ENCODE results near the gene HYOU1.
"Not testable (repeated sequence)": the region's sequence is repeated elsewhere in the genome, so short reads cannot be mapped to it uniquely, and the experiment has no call there.

The HYOU1 gene

GRCh38 chr11:119042927-119043326 lies 14.1 kb downstream of the HYOU1 start:
- DNase-seq, result no peak

DNA sequence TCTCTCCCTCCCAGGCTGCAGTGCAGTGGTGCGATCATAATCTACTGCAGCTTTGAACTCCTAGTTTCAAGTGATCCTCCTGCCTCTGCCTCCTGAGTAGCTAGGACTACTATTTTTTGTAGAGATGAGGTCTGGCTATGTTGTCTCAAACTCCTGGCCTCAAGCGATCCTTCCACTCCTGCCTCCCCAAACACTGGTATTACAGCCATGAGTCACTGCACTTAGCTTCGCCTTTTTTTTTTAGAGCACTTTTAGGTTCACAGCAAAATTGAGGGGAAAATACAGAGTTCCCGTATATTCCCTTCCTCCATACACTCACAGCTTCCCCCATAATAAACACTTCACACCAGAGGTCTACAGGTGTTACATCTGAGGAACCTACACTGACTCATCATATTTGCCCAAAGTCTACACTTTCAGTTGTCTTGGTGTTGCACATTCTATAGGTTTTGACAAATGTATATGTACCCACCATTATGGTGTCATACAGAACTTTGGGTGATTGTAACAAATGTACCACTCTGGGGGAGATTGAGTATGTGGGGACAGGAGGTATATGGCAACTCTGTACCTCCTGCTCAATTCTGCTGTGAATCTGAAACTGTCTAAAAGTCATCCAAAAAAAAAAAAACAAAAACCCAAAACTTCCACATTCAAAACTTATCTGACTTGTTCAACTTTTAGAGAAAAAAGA lies 15.0 kb downstream of the HYOU1 start:
- no peak for DNase-seq

DNA sequence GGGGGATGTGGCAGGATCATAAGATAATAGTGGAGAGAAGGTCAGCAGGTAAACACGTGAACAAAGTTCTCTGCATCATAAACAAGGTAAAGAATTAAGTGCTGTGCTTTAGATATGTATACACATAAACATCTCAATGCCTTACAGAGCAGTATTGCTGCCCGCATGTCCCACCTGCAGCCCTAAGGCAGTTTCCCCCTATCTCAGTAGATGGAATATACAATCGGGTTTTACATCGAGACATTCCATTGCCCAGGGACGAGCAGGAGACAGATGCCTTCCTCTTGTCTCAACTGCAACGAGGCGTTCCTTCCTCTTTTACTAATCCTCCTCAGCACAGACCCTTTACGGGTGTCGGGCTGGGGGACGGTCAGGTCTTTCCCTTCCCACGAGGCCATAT lies 17.5 kb downstream of the HYOU1 start:
- DNase-seq, result not testable (repeated sequence)

GRCh38 chr11:119038884-119039283 lies 18.1 kb downstream of the HYOU1 start:
- no peak for DNase-seq

DNA sequence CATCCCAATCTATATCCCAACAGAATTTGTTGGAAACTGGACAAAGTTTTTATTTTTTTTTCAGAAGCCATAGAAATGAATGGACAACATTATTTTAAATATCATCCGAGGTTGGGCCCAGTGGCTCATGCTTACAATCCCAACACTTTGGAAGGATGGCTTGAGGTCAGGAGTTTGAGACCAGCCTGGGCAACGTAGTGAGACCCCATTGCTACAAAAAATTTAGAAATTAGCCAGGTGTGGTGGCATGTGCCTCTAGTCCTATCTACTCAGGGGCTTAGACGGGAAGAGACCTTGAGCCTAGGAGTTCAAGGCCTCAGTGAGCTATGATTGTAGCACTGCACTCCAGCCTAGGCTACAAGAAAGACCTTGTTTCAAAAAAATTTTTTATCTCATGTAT lies 22.2 kb downstream of the HYOU1 start:
- DNase-seq, result no peak

DNA sequence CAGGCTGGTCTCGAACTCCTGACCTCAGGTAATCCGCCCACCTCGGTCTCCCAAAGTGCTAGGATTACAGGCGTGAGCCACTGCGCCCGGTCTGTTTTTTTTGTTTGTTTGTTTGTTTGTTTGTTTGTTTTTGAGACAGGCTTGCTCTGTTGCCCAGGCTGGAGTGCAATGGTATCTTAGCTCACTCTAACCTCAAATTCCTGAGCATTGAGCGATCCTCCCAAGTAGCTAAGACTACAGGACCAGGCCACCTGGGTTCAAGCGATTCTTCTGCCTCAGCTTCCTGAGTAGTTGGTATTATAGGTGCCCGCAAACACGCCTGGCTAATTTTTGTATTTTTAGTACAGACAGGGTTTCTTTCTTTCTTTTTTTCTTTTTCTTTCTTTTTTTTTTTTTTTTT lies 23.6 kb downstream of the HYOU1 start:
- not testable (repeated sequence) for DNase-seq

DNA sequence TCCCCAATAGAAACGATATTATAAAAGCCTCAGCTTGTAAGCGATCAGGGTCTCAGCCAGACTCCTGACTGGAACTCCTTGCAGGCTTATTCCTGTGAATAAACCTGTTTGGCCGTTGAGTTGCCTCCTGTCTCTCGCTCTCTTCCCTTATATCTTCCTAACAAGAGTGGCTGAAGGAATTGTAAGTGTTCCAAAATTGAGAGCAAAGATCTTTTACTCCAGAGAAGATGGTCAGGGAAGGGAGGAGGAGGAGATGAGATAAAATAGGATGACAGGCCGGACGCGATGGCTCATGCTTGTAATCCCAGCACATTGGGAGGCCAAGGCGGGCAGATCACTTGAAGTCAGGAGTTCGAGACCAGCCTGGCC lies 25.1 kb downstream of the HYOU1 start:
- DNase-seq, result no peak

GRCh38 chr11:119030329-119031047 lies 26.5 kb downstream of the HYOU1 start, which contains the start of gene SLC37A4:
SLC37A4 (minus strand) TSS chr11:119030877.
- DNase-seq, result peak; percentile 75 to 96

- no peak for DNase-seq
Observed at GRCh38 chr11:119030029-119030328, 27.0 kb downstream of the HYOU1 start.

GRCh38 chr11:119029340-119030028 lies 27.5 kb downstream of the HYOU1 start:
- no peak for DNase-seq

- DNase-seq, result no peak
Observed at GRCh38 chr11:119029069-119029339, 28.0 kb downstream of the HYOU1 start.

DNA sequence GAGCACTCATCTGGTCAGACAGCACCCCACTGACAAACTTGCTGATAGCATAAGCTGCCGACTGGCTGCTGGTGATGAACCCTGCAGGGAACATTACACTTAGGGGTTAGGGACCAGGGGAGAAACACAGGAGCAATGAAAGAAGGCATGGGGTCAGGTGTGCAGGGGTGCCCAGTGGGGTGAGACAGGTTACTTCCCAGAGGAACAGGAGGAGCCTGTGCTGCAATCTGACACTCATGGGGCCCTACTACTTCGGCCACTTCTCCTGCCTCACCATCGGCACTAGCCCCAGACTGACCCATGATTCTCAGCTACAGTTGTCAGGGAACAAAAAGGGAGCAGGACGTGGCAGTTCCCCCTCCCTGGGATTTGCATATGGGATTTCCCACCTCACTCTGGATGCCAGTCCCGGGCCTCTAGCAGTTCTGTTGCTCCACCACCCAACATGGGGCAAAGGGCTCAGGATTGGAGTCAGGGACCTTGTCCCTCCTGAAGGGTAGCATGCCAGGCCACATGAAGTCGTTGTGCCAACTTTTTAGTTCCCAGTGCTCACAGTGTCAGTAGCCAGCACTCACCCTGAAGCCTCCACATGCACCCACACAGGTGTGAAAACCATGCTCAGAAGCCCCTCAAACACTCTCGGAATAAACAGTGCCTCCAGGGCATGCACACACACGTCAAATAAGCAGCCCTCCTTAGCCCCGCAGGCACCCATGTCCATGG lies 28.5 kb downstream of the HYOU1 start:
- DNase-seq, result no peak

GRCh38 chr11:119027561-119028345 lies 29.3 kb downstream of the HYOU1 start:
- DNase-seq, result no peak

DNA sequence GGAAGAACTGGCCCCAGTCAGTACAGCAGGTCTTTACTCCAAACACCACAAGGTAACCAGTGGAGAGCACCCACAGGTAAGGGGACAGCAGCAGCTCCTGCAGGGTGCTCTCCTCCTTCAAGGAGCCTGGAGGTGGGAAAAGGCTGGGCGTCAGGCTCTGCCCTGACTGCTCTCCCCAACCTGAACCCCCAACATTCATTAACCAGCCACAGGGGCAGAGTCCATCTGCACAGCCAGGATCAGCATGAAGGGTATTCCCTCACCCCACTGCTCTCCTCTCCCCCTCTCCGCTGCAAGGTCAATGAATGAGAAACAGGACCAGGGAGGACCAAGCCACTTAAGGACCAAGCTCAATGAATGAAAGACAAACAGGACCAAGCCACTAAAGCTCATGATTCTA lies 30.0 kb downstream of the HYOU1 start:
- no peak for DNase-seq

GRCh38 chr11:119025978-119026766 lies 30.8 kb downstream of the HYOU1 start:
- DNase-seq, result no peak

DNA sequence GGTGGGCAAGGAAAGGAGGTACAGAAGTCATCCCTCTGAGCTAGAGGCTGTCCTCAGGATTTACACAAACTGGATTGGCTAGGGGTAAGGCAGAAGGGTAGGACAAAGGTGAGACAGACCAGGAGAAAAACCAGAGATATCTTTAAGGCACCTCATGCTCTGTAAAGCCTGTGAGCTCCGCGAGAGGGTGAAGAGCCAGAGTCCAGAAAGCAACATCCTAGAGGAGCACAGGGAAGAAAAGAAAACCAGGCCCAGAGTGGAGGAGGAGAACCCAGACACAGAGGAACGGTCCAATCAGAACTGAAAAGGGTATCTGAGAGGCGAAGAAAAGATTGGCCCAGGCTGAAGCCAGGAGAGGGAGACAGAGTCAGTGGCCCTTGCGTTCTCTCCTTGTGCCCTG lies 31.5 kb downstream of the HYOU1 start:
- DNase-seq, result no peak

- DNase-seq, result no peak
Observed at GRCh38 chr11:119025099-119025473, 31.9 kb downstream of the HYOU1 start.

GRCh38 chr11:119024430-119025098 lies 32.4 kb downstream of the HYOU1 start:
- no peak for DNase-seq

DNA sequence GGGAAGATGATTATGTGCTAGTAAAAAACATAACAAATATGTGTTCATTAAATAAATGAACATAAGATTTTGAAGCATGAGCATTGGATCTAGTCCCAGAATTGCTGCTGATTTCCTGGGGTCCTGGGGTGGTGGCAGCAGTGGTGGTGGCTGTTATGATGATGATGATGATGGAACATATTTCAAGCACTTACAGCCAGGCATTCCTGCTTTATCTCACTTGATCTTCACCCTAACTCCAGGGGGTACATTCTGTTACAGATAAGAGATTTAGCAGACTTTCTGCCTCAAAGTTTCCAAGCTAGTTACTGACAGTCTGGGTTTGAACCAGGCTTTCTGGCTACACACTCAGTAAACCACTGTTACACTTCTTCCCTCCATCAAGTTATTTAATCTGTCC lies 33.3 kb downstream of the HYOU1 start:
- DNase-seq, result no peak

DNA sequence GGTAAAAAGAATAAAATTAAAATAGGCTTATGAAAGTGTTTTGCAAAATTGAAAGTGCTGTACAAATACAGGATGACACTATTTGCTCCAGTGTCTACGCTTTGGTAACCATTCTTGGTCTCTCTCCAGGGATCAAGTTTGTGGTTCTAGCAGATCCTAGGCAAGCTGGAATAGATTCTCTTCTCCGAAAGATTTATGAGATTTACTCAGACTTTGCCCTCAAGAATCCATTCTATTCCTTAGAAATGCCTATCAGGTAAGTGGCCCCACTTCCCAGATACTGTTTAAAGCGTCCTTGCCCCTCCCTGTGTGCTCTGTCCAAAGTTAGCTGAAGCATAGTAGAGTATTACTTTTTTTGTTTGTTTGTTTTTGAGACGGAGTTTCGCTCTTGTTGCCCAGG lies 35.4 kb downstream of the HYOU1 start:
- DNase-seq, result no peak

GRCh38 chr11:119019996-119020395 lies 37.0 kb downstream of the HYOU1 start:
- DNase-seq, result no peak

Measured in cerebellar nuclear complex (tissue), 1 donor.